Thyroid gland (tissue), 4 donors: Measurements from ENCODE around the gene MBNL2. TPM values are rescaled to one million over a fixed set of nuclear protein-coding genes. Genes with fewer than 3 reads are reported as not detected.
"Not testable (repeated sequence)": the region's sequence is repeated elsewhere in the genome, so short reads cannot be mapped to it uniquely, and the experiment has no call there.

Experiments used
- DNase-seq, 2 donors: peaks; one replicate each; pipeline ENCODE4 v3.0.0-alpha.2; 2019
- H3K27ac ChIP-seq, 3 donors: fragments of 200-600 bp; sonication (generic); 1 replicate in 2 of 3; 2 replicates in 1 of 3; pipeline ENCODE4 v1.5.1; 2016 to 2019; ENCODE audit warnings: mild to moderate bottlenecking in 1 of 3, moderate library complexity in 1 of 3
- H3K27me3 ChIP-seq: fragments of 200-600 bp; sonication (generic); one replicate; pipeline ENCODE4 v1.5.1; 2019
- H3K36me3 ChIP-seq, 2 donors: fragments of 200-600 bp; sonication (generic); one replicate each; pipeline ENCODE4 v1.5.1; 2016 to 2019
- H3K4me1 ChIP-seq, 2 donors: fragments of 200-600 bp; sonication (generic); one replicate each; pipeline ENCODE4 v1.5.1; 2017 to 2019
- H3K4me3 ChIP-seq, 3 donors: fragments of 200-600 bp; sonication (generic); replicated peaks in 1 of 3; 1 replicate in 2 of 3; 2 replicates in 1 of 3; pipeline ENCODE4 v1.5.1; 2016; ENCODE audit warnings: mild to moderate bottlenecking in 1 of 3
- H3K9me3 ChIP-seq: fragments of 200-600 bp; sonication (generic); one replicate; pipeline ENCODE4 v1.5.1; 2017
- CTCF ChIP-seq, 6 experiments: fragments of 200-600 bp in 3 of 6; fragments of 450-650 bp in 3 of 6; sonication (generic) in 3 of 6; IDR thresholded peaks; one replicate each; pipeline ENCODE4 v1.5.1; 2016 to 2019; ENCODE audit warnings: antibody characterized with exemption in 6 of 6, mild to moderate bottlenecking in 2 of 6, inconsistent platforms in 1 of 6, moderate library complexity in 1 of 6
- POLR2A ChIP-seq, 2 donors: fragments of 450-650 bp; IDR thresholded peaks; one replicate each; pipeline ENCODE4 v1.6.1; 2017; ENCODE audit warnings: antibody characterized with exemption in 2 of 2, mild to moderate bottlenecking in 2 of 2, moderate library complexity in 1 of 2
- WGBS, 2 donors: methylation state at CpG; one replicate each; pipeline ENCODE4 v1.1.5; 2017; 5-methylcytosine and 5-hydroxymethylcytosine counted together
- intact Hi-C: fragments of 100-400 bp; cut with DNase I; formaldehyde crosslinking; loops from one replicate; pipeline ENCODE4 v1.15.1; 2023
- total RNA-seq, 4 donors: library from RNA; depleted of rRNA; stranded (reverse); fragments of >200 nt; gene quantifications; one replicate each; pipeline ENCODE4 v1.2.3, GENCODE V29; 2016

The MBNL2 gene
- total RNA-seq, 4 donors from 2014 or later, result 93.4 to 99.9 (median 98.3) TPM

DNA sequence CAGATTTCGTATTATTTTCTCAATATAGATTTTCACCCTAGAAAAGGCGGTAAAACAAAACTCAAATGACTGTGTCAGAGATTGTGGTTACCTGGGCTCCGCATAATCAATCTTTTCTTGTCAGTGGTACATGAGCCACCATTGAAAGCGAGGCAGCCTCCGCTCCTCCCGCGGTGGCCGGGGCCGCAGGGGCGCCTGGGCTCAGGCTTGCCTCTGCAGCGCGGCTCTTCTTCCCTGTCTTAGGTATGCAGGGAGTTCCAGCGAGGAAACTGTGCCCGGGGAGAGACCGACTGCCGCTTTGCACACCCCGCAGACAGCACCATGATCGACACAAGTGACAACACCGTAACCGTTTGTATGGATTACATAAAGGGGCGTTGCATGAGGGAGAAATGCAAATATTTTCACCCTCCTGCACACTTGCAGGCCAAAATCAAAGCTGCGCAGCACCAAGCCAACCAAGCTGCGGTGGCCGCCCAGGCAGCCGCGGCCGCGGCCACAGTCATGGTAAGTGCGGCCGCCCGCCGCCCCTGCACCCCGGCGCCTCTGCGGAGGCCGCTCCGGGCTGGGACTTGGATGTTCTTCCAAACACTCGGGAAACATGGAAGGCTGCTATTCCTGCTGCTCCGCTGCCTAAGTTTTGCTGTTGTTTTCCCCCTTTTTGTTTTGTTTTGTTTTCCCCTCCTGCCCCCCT is 124.6 kb downstream of the MBNL2 start:
- Histone ChIP-seq H3K4me1 (peaks cover 0 to 4% of the 10 kb centered on the region in 2 donors), H3K27me3 (no peaks in the 10 kb centered on the region), H3K27ac (no peak overlapping the region), H3K36me3 (peaks cover 16 to 26% of the 10 kb centered on the region in 2 donors), H3K4me3 (no peak overlapping the region), H3K9me3 (no peaks in the 10 kb centered on the region)
- intact Hi-C loops, result loop anchor here (5.0 kb wide), 1 partner anchor 234 kb away; no protein-coding TSS in a partner anchor
- no peak for TF ChIP-seq CTCF (IDR thresholded peaks at IDR 0.05)
- no peak for TF ChIP-seq POLR2A (IDR thresholded peaks at IDR 0.05)
- no peak for DNase-seq
- 94 to 95% methylated on average over 39 of the region's 39 CpGs for WGBS, 2 donors

GRCh38 chr13:97347255-97347932 is 125.3 kb downstream of the MBNL2 start:
- TF ChIP-seq CTCF (IDR thresholded peaks at IDR 0.05) (no peak), POLR2A (IDR thresholded peaks at IDR 0.05) (no peak)
- H3K27me3 ChIP-seq, result no peaks in the 10 kb centered on the region
- peaks cover 16 to 26% of the 10 kb centered on the region in 2 donors for H3K36me3 ChIP-seq
- no peaks in the 10 kb centered on the region for H3K9me3 ChIP-seq
- no peak for DNase-seq
- H3K4me1 ChIP-seq, result peaks cover 0 to 4% of the 10 kb centered on the region in 2 donors
- no peak overlapping the region for H3K27ac ChIP-seq
- no peak overlapping the region for H3K4me3 ChIP-seq
- intact Hi-C loops, result loop anchor here (5.0 kb wide), 1 partner anchor 235 kb away; no protein-coding TSS in a partner anchor
- 92 to 97% methylated on average over 9 of the region's 9 CpGs for WGBS, 2 donors

GRCh38 chr13:97348569-97349100 is 126.5 kb downstream of the MBNL2 start:
- Histone ChIP-seq H3K27ac (no peak overlapping the region), H3K9me3 (no peaks in the 10 kb centered on the region), H3K4me1 (peaks cover 0 to 7% of the 10 kb centered on the region in 2 donors), H3K27me3 (no peaks in the 10 kb centered on the region), H3K36me3 (peaks cover 13 to 26% of the 10 kb centered on the region in 2 donors), H3K4me3 (no peak overlapping the region)
- intact Hi-C loops, result loop anchor here (5.0 kb wide), 1 partner anchor 236 kb away; no protein-coding TSS in a partner anchor
- DNase-seq, result no peak
- 95 to 99% methylated on average over 5 of the region's 5 CpGs for WGBS, 2 donors
- TF ChIP-seq POLR2A (IDR thresholded peaks at IDR 0.05) (no peak), CTCF (IDR thresholded peaks at IDR 0.05) (no peak)

DNA sequence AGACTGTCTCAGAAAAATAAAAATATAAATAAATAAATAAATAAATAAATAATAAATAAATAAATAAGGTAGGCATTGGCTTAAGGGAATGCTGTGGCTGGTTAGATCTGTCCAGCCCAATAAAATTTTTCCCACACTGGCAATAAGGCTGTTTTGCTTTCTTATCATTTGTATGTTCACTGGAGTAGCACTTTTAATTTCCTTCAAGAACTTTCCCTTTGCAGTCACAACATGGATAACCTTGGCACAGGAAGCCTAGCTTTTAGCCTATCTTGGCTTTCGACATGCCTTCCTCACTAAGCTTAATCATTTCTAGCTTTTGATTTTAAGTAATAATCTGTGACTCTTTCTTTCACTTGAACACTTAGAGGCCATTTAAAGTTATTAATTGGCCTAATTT is 129.9 kb downstream of the MBNL2 start:
- H3K27me3 ChIP-seq, H3K9me3 ChIP-seq, H3K4me3 ChIP-seq, DNase-seq, H3K27ac ChIP-seq, intact Hi-C loops: not testable (repeated sequence)
- WGBS, 2 donors, result 63 to 70% methylated on average over 1 of the region's 1 CpG
- peaks cover 9 to 19% of the 10 kb centered on the region in 2 donors for H3K36me3 ChIP-seq
- H3K4me1 ChIP-seq, result peaks cover 14 to 20% of the 10 kb centered on the region in 2 donors

GRCh38 chr13:97352815-97353214 is 130.7 kb downstream of the MBNL2 start:
- Histone ChIP-seq H3K4me3 (no peak overlapping the region), H3K36me3 (peaks cover 7 to 13% of the 10 kb centered on the region in 2 donors), H3K27me3 (no peaks in the 10 kb centered on the region), H3K27ac (no peak overlapping the region), H3K4me1 (peaks cover 14 to 20% of the 10 kb centered on the region in 2 donors), H3K9me3 (no peaks in the 10 kb centered on the region)
- intact Hi-C loops, result no loop called here
- TF ChIP-seq CTCF (IDR thresholded peaks at IDR 0.05) (no peak), POLR2A (IDR thresholded peaks at IDR 0.05) (no peak)
- no peak for DNase-seq
